ENCODE data around the gene NAA80. TPM values are rescaled to one million over a fixed set of nuclear protein-coding genes. Genes with fewer than 3 reads are reported as not detected.

The NAA80 gene
- total and polyA plus RNA-seq, 2 donors (not counting 3 experiments of a cell fraction or from before 2014, with no cell fraction given): 9.0 to 13.1 TPM

DNA sequence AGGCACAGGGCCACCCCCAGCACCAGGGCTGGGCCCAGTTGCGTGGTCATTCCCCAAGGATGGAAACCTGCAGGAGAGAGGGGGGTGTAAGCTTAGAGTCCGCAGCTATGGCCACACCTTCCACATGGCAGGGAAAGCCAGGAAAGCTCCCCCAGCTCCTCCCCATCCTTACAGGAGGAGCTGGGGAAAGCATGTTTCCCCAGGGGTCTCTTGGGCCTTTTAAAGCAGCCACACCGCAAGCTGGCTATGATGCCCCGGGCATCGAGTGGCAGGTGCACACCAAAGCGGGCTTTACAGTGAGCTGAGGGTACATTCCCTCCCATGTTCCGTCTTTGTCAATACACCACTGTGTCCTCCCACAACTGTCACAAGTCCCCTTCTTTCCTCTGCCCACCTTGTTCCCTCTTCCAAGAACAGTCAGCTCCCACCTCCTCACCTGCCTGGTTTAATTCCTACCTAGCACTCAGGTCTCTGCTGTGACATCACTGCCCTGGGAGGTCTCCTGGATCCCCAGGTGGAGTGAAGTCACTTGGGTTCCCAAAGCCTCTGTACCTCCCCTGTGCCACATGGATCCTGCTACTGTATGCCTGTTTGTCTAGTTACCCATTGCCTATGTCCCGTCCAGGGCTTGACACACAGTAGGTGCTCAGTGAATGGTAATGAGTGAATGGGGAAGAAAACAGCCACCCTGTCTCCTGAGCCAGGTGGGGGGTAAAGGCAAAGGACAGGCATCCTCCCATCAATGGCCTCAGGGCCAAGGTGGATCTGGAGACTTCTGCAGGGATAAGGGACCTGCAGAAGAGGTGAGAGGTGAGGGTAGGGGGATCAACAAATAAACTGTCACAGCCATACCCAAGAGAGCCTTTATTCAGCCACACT is 3.4 kb downstream of the NAA80 start:
- Histone ChIP-seq H2AFZ (ENCODE audit: low read depth, low read length) (no peak overlapping the region), H4K20me1 (replicated peaks; ENCODE audit: control insufficient read depth, extremely low read depth, insufficient read depth, low read length) (no peaks in the 10 kb centered on the region), H3K79me2 (ENCODE audit: control insufficient read depth, insufficient read depth, low read length) (peaks cover 13% of the 10 kb centered on the region), H3K27ac (ENCODE audit: insufficient read depth, low read depth, low read length) (no peak overlapping the region), H3K27me3 (ENCODE audit: control insufficient read depth in 2 of 2, insufficient read depth in 2 of 2, low read length in 2 of 2) (no peaks in the 10 kb centered on the region), H3K9me3 (replicated peaks; ENCODE audit: control insufficient read depth, insufficient read depth, low read length) (no peaks in the 10 kb centered on the region), H3K36me3 (ENCODE audit: control insufficient read depth in 2 of 2, extremely low read depth in 1 of 2, insufficient read depth in 2 of 2, low read length in 2 of 2) (no peaks in the 10 kb centered on the region), H3K9ac (replicated peaks; ENCODE audit: extremely low read depth, insufficient read depth, low read length) (no peak overlapping the region), H3K9me1 (replicated peaks; ENCODE audit: control insufficient read depth, extremely low read depth, insufficient read depth, low read length) (no peaks in the 10 kb centered on the region), H3K4me1 (ENCODE audit: control insufficient read depth, extremely low read depth, insufficient read depth, low read length) (peaks cover 31% of the 10 kb centered on the region), H3K4me2 (ENCODE audit: insufficient read depth, low read length) (no peak overlapping the region), H3K4me3 (replicated peaks in 1 of 3; ENCODE audit: insufficient read depth in 1 of 3, low read depth in 1 of 3, low read length in 3 of 3) (no peak overlapping the region)
- intact Hi-C loops (cut with micrococcal nuclease) (no loop called here), dilution Hi-C loops (cut with MboI; ENCODE audit: extremely low pct_ligation_motif_present, low sequenced_read_pairs) (no loop called here)
- TF ChIP-seq EZH2 (IDR thresholded peaks at IDR 0.05; ENCODE audit: borderline replicate concordance, low read depth, low read length, severe bottlenecking): no peak
- no peak for TF ChIP-seq POLR2A (IDR thresholded peaks at IDR 0.05; ENCODE audit: low read depth, low read length)
- TF ChIP-seq, protein P1, sequence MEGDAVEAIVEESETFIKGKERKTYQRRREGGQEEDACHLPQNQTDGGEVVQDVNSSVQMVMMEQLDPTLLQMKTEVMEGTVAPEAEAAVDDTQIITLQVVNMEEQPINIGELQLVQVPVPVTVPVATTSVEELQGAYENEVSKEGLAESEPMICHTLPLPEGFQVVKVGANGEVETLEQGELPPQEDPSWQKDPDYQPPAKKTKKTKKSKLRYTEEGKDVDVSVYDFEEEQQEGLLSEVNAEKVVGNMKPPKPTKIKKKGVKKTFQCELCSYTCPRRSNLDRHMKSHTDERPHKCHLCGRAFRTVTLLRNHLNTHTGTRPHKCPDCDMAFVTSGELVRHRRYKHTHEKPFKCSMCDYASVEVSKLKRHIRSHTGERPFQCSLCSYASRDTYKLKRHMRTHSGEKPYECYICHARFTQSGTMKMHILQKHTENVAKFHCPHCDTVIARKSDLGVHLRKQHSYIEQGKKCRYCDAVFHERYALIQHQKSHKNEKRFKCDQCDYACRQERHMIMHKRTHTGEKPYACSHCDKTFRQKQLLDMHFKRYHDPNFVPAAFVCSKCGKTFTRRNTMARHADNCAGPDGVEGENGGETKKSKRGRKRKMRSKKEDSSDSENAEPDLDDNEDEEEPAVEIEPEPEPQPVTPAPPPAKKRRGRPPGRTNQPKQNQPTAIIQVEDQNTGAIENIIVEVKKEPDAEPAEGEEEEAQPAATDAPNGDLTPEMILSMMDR (IDR thresholded peaks at IDR 0.05; ENCODE audit: extremely low read depth in 1 of 2, insufficient read depth in 1 of 2, low read depth in 1 of 2, low read length in 2 of 2): no peak
- no peak for TF ChIP-seq GATA2 (IDR thresholded peaks at IDR 0.05; ENCODE audit: insufficient read depth, insufficient read length, low read depth, low read length)
- no peak for TF ChIP-seq MYC (IDR thresholded peaks at IDR 0.05; ENCODE audit: low read depth, low read length)
- TF ChIP-seq FOS (IDR thresholded peaks at IDR 0.05; ENCODE audit: borderline replicate concordance, insufficient read depth, low read length): no peak
- TF ChIP-seq POLR2AphosphoS5 (IDR thresholded peaks at IDR 0.05; ENCODE audit: insufficient read depth, low read depth, low read length): no peak
- TF ChIP-seq JUN (IDR thresholded peaks at IDR 0.05; ENCODE audit: borderline replicate concordance, insufficient read depth, insufficient read length, low read depth): no peak
- TF ChIP-seq, protein P2, sequence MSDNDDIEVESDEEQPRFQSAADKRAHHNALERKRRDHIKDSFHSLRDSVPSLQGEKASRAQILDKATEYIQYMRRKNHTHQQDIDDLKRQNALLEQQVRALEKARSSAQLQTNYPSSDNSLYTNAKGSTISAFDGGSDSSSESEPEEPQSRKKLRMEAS (IDR thresholded peaks at IDR 0.05; ENCODE audit: insufficient read depth, insufficient read length): no peak
- ChIA-PET CTCF (no interaction called here), POLR2A (no interaction called here)
- no peak for FAIRE-seq
- DNase-seq (ENCODE audit: low read depth, low spot score): no peak
- no TSS peak for BruUV-seq (replicated peaks)

All from endothelial cell of umbilical vein (primary cell).